ENCODE data around the gene ZCCHC14. TPM values are rescaled to one million over a fixed set of nuclear protein-coding genes. Genes with fewer than 3 reads are reported as not detected.

The ZCCHC14 gene
- total RNA-seq, 1 donor from 2014 or later, result 42.4 TPM

DNA sequence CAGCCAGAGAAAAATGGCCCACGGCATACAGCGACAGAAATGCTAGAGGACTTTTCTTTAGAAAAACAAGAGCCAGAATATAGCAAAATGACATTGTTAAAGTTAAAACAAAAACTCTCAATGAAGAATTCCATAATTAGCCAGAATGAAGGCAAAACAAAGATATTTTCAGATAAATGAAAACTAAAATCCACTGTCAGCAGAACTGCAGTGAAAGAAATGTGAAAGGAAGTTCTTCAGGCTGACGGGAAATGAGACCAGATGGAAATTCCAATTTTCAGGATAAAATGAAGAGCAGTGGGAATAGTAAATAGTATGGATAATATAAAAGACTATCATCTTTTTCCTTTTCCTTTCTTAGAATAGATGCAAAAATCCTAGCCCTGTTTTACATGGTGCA lies 38.4 kb downstream of the ZCCHC14 start:
- no peaks in the 10 kb centered on the region for H3K4me1 Mint-ChIP-seq (ENCODE audit: low read depth)

DNA sequence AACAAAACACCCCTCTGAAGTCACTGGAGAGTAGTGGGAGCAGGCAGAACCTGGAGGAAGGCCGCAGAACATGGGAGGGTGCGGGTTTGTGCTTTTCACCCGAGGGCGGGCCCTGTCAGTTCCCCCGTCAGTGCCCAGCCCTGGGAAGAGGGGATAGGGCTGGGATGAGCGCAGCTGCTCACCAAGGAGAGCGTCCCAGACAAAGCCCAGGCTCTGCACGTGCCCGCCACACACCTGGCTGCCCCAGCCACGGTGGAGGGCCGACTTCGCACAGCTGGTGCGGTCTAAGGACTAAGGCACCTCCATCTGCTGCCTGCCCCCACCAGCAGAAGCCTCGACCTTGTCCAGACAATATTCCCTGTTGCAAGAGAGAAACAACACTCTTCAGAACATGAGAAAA lies 39.5 kb downstream of the ZCCHC14 start:
- Mint-ChIP-seq H3K27ac (no peak overlapping the region), H3K4me3 (ENCODE audit: low read depth) (no peak overlapping the region), H3K36me3 (ENCODE audit: insufficient read depth) (peaks cover 24% of the 10 kb centered on the region), H3K4me1 (ENCODE audit: low read depth) (no peaks in the 10 kb centered on the region), H3K9me3 (ENCODE audit: low read depth) (no peaks in the 10 kb centered on the region), H3K27me3 (no peaks in the 10 kb centered on the region)
- DNase-seq (ENCODE audit: low spot score, unreplicated experiment), result no peak
- TF ChIP-seq, protein P1, sequence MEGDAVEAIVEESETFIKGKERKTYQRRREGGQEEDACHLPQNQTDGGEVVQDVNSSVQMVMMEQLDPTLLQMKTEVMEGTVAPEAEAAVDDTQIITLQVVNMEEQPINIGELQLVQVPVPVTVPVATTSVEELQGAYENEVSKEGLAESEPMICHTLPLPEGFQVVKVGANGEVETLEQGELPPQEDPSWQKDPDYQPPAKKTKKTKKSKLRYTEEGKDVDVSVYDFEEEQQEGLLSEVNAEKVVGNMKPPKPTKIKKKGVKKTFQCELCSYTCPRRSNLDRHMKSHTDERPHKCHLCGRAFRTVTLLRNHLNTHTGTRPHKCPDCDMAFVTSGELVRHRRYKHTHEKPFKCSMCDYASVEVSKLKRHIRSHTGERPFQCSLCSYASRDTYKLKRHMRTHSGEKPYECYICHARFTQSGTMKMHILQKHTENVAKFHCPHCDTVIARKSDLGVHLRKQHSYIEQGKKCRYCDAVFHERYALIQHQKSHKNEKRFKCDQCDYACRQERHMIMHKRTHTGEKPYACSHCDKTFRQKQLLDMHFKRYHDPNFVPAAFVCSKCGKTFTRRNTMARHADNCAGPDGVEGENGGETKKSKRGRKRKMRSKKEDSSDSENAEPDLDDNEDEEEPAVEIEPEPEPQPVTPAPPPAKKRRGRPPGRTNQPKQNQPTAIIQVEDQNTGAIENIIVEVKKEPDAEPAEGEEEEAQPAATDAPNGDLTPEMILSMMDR (IDR thresholded peaks at IDR 0.05; ENCODE audit: unreplicated experiment), result no peak

More for the DNA sequence above, 38.4 kb downstream of the ZCCHC14 start:
- Mint-ChIP-seq H3K27ac (no peak overlapping the region), H3K36me3 (ENCODE audit: insufficient read depth) (peaks cover 20% of the 10 kb centered on the region), H3K27me3 (no peaks in the 10 kb centered on the region), H3K4me3 (ENCODE audit: low read depth) (no peak overlapping the region), H3K9me3 (ENCODE audit: low read depth) (no peaks in the 10 kb centered on the region)
- DNase-seq (ENCODE audit: low spot score, unreplicated experiment), result no peak
- TF ChIP-seq, protein P1 (IDR thresholded peaks at IDR 0.05; ENCODE audit: unreplicated experiment), result no peak

DNA sequence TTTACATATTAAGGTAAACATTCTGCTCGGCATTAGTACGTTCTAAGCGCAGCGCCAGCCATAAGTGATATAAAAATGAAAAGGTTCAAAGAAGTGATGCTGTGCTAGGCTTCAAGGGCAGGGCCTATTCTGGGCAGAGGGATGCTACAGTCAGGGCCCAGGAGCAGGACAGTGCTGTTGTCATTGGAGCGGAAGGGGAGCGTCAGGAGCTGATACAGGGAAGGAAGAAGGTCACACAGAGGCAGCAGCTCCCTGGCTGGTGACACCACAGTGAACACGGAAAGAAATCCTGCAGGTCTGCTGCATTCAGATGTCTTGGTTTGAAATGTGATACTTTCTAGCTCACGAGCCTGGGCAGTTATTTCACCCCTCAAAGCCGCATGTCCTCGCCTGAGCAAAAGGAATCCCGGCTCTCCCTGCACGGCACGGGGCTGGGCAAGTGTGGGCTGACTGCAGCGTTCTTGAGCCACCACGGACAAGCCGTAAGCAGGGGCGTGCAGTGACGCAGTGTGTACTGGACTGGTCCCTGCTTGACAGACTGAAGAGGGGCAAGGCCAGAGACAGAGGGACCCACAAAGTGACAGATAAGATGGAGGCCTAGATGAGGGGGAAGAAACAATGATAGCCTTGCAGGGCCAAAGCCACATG lies 41.1 kb downstream of the ZCCHC14 start:
- TF ChIP-seq, protein P1 (IDR thresholded peaks at IDR 0.05; ENCODE audit: unreplicated experiment), result no peak
- H3K4me1 Mint-ChIP-seq (ENCODE audit: low read depth), result no peaks in the 10 kb centered on the region
- H3K4me3 Mint-ChIP-seq (ENCODE audit: low read depth), result no peak overlapping the region
- DNase-seq (ENCODE audit: low spot score, unreplicated experiment), result no peak
- H3K27ac Mint-ChIP-seq, result no peak overlapping the region
- no peaks in the 10 kb centered on the region for H3K9me3 Mint-ChIP-seq (ENCODE audit: low read depth)
- H3K36me3 Mint-ChIP-seq (ENCODE audit: insufficient read depth), result peaks cover 26% of the 10 kb centered on the region
- H3K27me3 Mint-ChIP-seq, result no peaks in the 10 kb centered on the region

DNA sequence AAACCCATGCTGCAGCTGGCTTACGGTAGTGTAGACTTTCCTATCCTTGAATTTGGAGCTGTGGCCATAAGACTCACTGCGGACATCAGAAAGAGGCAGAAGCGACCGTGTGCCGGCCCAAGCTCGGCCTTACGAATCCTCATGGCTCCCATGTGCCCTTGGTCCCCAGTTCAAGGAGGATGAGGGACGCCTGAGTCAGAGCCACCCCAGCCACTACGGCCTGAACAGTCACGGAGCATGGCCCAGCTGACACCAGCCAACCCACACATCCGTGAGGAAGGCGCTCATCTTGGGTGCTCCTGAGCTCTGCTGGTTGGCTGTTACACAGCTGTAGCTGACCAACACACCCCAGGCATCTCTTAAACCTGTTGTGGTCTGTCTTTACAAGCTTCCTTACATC lies 44.0 kb downstream of the ZCCHC14 start:
- Mint-ChIP-seq H3K9me3 (ENCODE audit: low read depth) (peaks cover 10% of the 10 kb centered on the region), H3K36me3 (ENCODE audit: insufficient read depth) (peaks cover 43% of the 10 kb centered on the region), H3K4me1 (ENCODE audit: low read depth) (no peaks in the 10 kb centered on the region), H3K27me3 (no peaks in the 10 kb centered on the region), H3K4me3 (ENCODE audit: low read depth) (no peak overlapping the region), H3K27ac (no peak overlapping the region)
- TF ChIP-seq, protein P1 (IDR thresholded peaks at IDR 0.05; ENCODE audit: unreplicated experiment), result no peak
- no peak for DNase-seq (ENCODE audit: low spot score, unreplicated experiment)

DNA sequence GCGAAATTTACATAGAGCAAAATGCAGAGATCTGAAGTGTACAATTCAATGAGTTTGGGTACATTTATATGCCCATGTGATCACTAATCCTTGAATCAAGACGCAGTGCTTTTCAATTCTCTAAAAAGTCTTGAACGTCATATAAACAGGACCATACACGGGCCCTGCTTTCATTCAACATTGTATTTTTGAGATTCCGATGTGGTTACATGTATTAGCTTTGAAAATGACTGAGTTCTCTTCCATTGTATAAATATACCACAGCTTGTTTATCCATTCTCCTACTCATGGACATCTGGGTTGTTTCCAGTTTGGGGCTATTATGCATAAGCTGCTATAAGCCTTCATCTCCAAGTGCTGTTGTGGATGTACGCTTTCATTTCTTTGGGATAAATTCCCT lies 45.5 kb downstream of the ZCCHC14 start:
- TF ChIP-seq, protein P1 (IDR thresholded peaks at IDR 0.05; ENCODE audit: unreplicated experiment), result no peak
- Mint-ChIP-seq H3K36me3 (ENCODE audit: insufficient read depth) (peaks cover 48% of the 10 kb centered on the region), H3K4me1 (ENCODE audit: low read depth) (peaks cover 4% of the 10 kb centered on the region), H3K4me3 (ENCODE audit: low read depth) (no peak overlapping the region), H3K9me3 (ENCODE audit: low read depth) (peaks cover 13% of the 10 kb centered on the region), H3K27ac (no peak overlapping the region), H3K27me3 (no peaks in the 10 kb centered on the region)
- no peak for DNase-seq (ENCODE audit: low spot score, unreplicated experiment)

All from progenitor cell of endocrine pancreas (in vitro differentiated cells).